COR-L47 (cell line): ENCODE results near the gene EDEM2.
"Not testable (repeated sequence)": the region's sequence is repeated elsewhere in the genome, so short reads cannot be mapped to it uniquely, and the experiment has no call there.

Experiments
- DNase-seq: peaks from one replicate; lab custom pipeline; 2025; lab: John Stamatoyannopoulos, UW

The EDEM2 gene

DNA sequence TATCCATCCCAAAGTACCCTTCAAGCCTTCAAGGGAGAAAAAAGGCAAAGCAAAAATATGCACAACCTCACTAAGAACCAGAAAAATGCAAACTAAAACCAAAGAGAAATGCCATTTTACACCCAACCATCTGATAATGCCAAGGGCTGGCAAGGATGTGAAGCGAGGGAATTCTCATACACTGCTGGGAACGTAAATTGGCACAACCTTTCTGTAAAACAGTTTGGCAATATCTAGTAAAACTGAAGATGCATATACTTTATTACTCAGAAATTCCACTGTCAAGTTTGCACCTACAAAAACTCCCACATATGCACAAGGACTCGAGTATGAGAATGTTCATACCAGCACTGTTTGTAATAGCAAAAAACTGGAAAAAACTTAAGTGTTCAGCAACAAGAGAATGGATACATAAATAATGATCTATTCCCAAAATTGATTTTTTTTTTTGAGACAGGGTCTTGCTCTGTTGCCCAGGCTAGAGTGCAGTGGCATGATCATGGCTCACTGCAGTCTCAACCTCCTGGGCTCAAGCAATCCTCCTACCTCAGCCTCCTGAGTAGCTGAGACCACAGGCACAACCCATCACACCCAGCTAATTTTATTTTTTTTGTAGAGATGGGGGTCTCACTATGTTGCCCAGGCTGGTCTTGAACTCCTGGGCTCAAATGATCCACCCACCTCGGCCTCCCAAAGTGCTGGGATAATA lies 21.7 kb upstream of the EDEM2 start:
- not testable (repeated sequence) for DNase-seq

DNA sequence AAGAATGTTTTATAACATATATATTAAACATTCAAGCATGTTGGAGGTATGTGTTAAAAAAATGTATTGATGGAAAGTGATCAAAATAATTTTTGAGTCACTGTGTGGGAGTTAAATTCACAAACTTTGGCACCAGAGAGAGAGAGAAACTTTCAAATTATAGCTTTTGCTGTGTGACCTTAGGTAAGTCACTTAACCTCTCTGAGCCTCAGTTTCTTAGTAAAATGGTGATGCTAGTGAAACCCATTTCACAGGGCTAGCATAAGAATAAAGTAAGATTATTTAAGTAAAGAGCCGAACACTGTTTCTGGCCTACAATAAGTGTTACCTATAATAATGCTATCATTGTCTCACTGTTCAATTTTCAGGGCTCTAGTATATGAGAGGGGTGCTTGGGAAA lies 20.7 kb upstream of the EDEM2 start:
- DNase-seq: no peak

DNA sequence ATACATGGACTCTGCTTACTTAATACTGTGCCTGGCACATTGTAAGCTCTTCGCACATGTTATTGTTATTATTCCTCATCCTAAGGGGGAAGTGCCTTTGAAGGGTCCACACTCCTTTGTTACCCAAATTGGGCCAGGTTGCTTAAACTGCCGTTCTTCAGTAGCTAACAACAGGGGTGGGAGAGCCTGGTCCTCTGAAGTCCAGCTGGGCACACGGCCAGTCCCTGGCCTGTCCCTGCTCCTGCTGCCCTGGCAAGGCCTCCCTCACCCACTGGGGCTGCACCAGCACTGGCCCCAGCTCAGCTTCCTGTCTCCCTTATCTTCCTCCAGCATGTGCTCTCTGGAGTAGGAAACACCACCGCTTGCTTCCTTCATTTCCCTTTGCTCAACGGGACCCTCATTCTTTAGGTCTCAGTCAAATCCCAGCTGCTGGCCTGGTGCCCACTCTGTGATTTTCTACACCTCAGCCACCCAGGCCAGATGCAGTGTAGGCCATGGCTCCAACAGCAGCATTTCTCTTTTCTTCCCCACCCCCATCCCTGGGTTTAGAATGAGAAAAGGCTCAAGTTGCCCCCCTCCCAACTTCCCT lies 19.2 kb upstream of the EDEM2 start:
- DNase-seq: no peak

DNA sequence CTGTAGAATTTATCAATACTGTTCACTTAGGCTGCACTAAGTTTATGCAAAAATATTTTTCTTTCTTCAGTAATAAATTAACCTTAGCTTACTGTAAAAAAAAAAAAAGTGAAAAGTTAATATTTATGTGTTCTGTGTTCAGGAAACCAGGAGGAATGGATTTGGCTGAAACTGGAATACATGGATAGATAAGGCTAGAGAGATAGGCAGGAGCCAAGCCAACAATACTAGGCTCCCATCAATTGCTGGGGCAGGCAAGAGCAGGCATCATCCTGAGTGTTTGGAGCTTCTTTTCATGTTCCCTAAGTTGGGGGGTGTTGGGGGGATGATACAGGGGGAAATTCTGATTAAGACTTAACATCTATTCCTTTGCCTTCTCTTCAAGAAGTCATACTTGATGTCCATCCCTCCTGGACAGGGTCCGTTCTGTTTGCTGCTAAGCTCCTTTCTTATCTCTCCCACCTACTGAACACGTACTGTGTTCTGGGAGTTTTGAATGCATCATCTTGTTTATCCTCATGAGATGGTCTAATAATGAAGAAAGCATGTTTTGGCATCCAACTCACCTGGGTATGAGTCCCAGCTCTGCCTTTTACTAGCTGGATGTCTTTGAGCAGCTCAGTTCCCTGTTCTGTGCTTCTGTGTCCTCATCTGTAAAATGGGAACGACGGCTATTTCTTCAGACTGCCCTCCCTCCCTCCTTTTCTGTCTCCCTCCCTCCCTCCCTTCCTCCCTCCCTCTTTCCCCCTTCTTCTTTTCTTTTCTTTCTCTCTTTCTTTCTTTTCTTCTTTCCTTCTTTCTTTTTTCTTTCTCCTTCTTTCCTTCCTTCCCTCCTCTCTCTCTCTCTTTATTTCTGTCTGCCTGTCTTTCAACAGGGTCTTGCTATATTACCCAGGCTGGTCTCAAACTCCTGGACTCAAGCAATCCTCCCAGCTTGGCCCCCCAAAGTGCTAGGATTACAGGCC lies 18.4 kb upstream of the EDEM2 start:
- DNase-seq: no peak

DNA sequence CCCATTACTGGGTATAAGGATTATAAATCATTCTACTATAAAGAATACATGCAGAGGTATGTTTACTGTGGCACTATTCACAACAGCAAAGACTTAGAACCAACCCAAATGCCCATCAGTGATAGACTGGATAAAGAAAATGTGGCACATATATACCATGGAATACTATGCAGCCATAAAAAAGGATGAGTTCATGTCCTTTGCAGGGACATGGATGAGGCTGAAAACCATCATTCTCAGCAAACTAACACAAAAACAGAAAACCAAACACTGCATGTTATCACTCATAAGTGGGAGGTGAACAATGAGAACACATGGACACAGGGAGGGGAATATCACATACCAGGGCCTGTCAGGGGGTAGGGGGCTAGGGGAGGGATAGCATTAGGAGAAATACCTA lies 17.4 kb upstream of the EDEM2 start:
- not testable (repeated sequence) for DNase-seq

DNA sequence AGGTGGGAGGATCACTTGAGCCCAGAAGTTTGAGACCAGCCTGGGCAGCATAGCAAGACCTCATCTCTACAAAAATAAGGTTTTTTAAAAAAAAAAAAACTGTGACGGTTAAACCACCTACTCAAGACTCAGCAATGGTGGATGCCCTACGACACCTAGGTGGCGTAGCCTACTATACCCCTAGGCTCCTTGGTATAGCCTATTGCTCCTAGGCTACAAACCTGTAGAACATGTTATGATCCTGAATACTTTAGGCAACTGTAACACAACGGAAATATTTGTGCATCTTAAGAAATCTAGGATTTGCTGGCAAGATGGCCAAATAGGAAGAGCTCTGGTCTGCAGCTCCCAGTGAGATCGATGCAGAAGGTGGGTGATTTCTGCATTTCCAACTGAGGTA lies 13.2 kb upstream of the EDEM2 start:
- DNase-seq: not testable (repeated sequence)

DNA sequence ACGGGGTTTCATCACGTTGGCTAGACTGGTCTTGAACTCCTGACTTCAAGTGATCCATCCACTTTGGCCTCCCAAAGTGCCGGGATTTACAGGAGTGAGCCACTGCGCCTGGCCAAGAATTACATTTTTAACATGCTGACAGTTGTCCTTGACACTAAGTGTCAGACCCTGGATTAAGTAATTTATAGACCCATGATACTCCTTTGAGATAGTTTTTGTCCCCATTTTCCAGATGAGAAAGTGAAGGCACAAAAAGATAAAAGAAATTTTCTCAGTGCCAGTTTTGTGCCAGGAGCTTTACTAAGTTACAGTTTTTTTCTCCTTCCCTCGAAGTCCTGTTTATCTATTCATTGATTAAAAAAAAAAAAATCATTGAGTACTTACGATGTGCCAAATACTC lies 9.8 kb upstream of the EDEM2 start:
- no peak for DNase-seq

DNA sequence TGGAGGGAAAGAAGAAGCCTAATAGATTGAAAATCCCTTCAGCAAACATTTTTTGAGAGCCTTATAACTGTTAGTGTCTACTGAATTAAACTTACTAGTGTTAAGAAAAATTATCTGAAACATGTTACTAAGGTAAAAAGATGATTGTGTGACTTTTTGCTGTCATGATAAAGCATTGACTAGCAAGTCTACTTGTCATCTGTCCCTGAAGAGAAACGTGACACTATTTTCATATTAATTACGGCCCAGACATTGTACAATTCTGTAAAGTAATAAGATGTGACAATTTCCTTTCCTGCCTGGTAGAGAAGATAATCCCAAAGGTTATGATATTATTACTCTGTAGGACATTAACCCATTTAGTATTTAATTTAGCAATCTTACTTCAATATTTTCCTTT lies 8.8 kb upstream of the EDEM2 start:
- DNase-seq: no peak

DNA sequence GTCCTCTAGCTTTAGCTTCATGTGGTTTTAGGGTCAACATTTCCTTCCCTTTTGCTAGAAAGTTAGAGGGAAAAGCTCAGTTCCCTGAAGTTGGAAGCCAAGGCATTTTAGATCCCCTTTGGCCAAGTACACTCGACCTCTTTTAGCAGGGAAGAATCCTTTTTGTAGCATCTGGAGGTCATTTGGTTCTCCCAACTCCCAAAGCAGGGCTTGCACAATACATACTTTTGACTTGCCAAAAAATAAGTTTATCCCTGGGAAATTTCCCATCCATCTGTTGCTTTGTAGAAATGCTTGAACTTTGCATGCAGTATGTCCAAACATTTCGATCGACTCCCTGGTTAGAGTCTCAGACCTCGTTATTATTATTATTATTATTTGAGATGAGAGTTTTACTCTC lies 4.6 kb upstream of the EDEM2 start:
- no peak for DNase-seq

DNA sequence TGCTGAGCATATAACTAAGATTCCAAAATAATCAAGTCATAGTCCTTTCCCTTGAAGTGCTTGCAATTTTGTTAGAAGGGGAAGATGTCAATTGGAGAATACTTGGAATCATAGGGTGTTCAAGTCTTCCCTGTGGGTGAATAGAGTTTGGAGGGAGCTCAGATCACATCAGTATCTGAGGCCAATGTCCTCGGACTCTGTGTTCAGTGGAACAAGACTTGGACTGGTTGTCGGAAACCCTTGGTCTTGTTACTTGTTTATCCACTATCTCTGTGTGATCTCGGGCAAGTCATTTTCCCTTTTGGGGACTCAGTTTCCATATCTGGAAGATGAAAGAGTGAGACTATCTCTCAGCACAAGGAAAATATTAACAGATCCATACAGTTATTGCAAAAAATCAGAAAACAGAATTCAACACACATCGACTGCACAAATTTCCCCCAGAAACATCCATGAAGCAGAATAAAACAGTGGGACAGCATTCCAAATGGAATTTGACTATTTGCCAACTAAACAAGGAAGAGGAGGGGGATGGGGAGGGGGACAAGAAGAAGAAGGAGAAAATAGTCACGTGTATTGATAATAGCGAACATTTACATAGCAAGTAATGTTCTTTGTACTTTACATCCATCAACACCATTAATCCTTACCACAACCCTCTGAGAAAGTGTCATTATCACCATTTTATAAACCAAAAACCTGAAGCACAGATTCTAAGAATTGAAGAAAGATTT lies 3.9 kb upstream of the EDEM2 start:
- no peak for DNase-seq

DNA sequence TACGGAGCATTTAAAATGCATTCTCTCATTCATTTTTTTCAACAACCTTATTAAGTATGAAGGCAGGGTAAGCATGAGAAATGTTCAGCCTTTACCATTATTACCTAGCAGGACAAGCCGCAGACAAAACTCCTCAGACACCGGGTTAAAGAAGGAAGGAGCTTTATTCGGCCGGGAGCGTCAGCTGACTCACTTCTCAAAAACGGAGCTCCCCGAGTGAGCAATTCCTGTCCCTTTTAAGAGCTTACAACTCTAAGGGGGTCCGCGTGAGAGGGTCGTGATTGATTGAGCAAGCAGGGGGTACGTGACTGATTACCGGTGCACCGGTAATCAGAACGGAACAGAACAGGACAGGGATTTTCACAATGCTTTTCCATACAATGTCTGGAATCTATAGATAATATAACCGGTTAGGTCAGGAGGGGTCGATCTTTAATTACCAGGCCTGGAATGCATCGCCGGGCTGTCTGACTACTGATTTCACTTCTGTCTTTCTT lies 487 bp upstream of the EDEM2 start:
- DNase-seq: not testable (repeated sequence)

DNA sequence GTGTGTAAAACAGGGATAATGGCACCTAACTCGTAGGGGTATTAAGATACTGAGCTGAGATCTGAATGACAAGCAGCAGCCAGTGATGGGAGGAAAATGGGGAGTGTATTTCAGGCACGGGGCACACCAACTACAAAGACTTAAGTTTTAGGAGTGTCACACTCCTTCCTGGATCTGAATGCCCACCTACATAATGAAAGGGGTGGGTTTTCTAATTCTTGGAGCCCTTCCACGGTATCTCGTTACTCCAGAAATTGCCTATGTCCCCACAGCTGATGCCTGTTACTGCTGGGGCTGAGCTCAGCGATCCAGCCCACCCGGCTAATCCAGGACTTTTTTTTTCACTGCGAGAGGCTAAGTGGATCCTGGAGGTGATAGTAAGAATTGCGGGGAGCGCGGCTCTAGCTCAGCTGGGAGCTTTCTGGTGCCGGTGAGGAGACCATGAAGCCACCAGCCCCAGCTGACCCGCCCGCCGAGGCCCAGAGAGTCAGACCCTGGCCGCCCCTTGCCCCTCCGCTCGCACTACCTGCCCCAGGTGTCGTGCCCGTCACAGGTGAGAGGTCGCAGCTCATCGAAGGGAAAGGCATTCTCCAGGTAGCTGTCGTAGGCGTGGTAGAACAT lies 727 bp downstream of the EDEM2 start:
- DNase-seq: peak; percentile 11

DNA sequence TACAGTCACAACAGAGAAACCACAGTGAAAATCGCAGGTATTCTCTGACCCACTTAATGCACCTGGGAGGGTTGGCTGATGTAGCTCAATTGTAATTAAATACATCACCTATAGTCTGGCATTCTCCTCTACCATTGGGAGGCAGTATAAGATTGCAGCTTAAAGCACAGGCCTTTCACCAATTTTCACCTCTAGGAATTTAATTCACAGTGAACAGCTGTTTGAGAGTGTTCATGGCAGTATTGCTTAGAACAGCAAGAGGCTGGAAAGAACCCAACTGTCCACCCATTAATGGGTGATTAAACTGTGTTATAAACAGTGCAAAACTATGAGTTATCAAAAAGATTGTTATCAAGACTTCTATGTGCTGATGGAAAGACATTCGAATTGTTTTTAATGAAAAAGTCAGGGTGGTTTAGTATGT lies 2.0 kb downstream of the EDEM2 start:
- peak; percentile 56 for DNase-seq

DNA sequence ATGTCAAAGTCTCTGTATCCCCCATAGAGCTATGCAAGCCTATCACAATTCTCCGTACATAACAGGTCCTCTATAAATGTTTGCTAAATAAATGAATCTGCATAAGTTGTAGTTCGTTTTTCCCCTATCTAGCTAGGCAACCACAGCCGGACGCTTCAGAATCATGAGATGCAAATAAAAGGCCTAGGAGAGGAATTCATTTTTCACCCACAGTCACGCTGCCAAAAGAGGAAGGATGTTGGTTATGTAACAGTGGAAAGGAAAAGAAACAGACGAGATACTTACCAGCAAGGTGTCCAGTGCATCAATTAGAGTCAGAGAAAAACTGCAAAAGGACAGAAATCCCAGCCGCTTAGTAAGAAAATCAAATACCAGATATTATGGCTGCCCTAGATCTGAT lies 2.4 kb downstream of the EDEM2 start:
- DNase-seq: no peak

DNA sequence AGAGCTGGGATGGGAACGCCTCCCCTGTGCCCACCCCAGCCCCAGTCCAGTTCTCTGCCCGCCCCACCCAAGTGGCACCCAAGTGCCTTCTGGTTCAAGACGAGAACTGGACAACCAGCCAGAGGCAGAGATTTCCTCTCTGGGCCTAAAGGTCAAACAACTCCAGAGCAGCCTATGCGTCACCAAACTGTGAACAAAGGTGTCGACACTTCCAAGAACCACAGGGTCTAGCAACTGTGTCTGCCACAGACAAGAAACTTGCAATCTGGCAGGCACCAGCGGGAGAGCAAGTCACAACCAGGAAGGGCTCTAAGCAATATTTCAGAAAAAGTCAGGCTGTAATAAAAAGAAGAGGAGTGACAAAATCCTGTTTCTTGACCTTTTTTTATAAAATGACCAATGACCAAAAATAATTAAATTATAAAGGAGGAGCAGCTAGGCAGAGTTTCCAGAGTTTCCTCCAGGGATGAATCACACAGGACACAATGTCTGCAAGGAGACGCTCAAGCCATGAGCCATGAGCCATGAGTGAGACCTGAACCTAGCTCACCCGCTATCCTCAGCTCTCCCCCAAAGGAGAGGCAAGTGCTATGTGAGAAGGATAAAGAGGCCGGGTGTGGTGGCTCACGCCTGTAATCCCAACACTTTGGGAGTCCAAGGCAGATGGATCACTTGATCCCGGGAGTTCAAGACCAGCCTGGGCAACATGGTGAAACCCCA lies 11.1 kb downstream of the EDEM2 start:
- DNase-seq: no peak

DNA sequence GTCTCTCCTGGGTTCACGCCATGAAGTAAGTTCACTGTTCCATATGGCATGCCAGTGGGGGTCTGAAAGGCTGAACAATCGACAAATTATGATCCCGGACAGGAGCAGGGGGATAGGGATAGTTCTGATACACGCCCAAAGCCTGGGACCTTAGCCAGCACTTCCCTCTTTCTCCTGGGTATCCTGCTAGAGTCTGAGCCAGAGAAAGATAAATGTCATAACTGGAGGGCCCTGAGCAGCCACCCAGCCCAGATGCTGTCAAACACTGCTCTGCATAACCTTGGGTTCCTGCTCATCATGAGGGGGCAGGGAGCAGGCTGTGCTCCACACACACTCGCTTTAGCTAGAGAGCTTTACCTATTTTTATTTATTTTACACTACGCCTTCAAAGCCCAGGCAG lies 12.3 kb downstream of the EDEM2 start:
- DNase-seq: no peak

DNA sequence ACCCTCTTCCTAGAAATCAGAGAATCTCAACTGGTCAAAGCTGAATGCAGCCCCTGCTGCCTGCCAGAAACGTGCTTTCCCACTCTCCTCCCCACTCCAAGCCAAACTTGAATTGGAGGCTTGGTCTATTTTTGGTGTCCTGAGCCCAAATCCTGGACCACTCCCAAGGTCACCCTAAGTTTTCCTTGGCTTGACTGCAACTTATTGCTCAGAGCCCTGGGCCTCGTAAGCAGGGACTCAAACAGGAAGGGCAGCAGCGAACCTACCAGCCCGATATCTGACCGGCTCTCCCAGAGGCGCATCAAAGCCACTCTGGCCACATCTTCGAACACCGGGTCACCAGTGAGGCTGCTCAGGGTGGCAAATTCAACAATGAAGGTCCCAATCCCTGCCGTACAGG lies 12.7 kb downstream of the EDEM2 start:
- no peak for DNase-seq

DNA sequence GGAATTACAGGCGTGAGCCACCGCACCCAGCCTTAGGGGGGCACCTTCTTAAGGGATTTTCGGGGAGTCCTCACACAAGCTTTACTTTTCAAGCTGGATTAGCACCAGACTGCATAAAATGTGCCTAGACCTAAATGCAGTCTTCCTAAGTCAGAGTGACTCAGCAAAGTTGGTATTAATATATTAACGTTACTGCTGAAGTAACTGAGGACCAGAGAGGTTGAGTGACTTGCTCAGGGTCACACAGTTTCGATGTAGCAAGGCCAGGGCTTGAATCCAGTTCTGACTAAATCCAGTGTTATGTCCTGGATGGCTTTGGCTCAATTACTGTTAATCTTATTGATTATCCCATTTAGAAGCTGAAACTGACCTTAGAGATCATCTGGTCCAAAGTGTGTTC lies 13.4 kb downstream of the EDEM2 start:
- DNase-seq: no peak

DNA sequence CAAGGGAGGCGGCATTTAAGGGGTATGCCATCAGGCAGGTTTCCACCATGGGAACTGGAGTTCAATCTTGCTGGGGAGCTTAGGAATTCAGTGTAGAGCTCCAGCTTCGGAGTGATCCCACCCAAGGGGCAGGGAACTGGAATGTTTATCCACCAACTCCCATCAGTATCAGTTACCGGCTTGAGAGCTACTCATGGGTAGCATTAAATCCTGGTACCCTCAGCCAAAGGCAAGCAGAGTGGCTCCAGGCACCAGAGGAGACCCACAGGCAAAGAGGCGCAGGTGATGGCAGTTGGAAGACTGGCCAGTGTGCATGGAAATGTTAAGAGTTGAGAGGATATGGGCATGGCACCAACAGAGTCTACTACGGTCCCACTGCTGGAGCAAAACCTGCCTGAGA lies 14.1 kb downstream of the EDEM2 start:
- DNase-seq: no peak

DNA sequence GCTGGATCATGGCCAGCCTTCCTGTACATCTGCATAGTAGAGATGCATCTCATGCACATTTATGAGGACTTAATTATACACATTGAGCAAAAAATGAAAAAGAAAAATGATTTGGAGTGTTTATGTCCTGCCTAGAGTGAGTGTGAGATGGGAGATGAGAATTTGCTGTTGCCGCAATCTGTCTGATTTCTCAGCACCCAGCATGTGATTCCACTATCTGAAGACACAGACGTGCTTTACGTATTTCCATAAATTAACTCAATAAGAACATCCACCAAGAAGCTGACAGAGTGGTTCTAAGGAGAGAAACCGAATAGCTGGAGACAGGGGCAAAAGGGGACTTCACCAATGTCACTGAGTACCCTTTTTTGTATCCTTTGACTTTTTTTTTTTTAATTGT lies 15.2 kb downstream of the EDEM2 start:
- no peak for DNase-seq

DNA sequence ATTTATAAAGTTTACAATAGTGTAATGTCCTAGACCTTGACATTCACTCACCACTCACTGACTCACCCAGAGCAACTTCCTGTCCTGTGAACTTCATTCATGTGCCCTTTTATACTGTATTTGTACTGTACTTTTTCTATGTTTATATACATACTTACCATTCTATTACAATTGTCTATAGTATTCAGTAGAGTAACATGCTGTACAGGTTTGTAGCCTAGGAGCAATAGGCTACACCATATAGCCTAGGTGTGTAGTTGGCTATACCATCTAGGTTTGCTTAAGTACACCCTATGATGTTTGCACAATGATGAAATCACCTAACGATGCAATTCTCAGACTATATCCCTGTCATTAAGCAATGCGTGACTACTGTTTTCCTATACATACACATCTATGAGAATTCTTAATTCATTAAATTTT lies 17.5 kb downstream of the EDEM2 start:
- DNase-seq: no peak
